K562 (cell line): ENCODE data around the gene CGB3. TPM values are rescaled to one million over a fixed set of nuclear protein-coding genes. Genes with fewer than 3 reads are reported as not detected.

Experiments
- ARID4B ChIP-seq: sonication (generic); formaldehyde crosslinking; IDR thresholded peaks from 2 replicates; pipeline ENCODE4 v1.8.0; 2022; ENCODE audit warnings: mild to moderate bottlenecking, missing genetic modification reagents
- DEAF1 ChIP-seq: fragments of 450-650 bp; formaldehyde crosslinking; IDR thresholded peaks from 2 replicates; pipeline ENCODE4 v1.4.0; 2020; ENCODE audit warnings: mild to moderate bottlenecking, moderate library complexity
- E2F1 ChIP-seq: sonication (generic); formaldehyde crosslinking; IDR thresholded peaks from 2 replicates; pipeline ENCODE4 v1.8.1; 2023; ENCODE audit warnings: mild to moderate bottlenecking, missing genetic modification reagents, moderate library complexity
- FOXK1 ChIP-seq: sonication (generic); formaldehyde crosslinking; IDR thresholded peaks from 2 replicates; pipeline ENCODE4 v1.8.0; 2022; ENCODE audit warnings: missing genetic modification reagents, mild to moderate bottlenecking, borderline replicate concordance
- MBD1 ChIP-seq: fragments of 250-450 bp; sonication (Bioruptor Pico); IDR thresholded peaks from 2 replicates; pipeline ENCODE4 v1.8.0; 2022; ENCODE audit warnings: inconsistent platforms
- POLR2A ChIP-seq: fragments of 450-650 bp; conservative IDR thresholded peaks from 2 replicates; pipeline ENCODE4 v1.6.1; 2016
- STAG1 ChIP-seq: sonication (generic); formaldehyde crosslinking; IDR thresholded peaks from 2 replicates; pipeline ENCODE4 v1.5.0; 2020; ENCODE audit warnings: missing genetic modification reagents, borderline replicate concordance
- ZBTB40 ChIP-seq, 2 experiments: fragments of 450-650 bp in 1 of 2; sonication (generic) in 1 of 2; formaldehyde crosslinking in 1 of 2; IDR thresholded peaks; 2 replicates each; pipeline versions ENCODE4 v1.7.1 to v1.9.0; 2016 to 2022; ENCODE audit warnings: inconsistent platforms in 1 of 2, mild to moderate bottlenecking in 1 of 2, missing genetic modification reagents in 1 of 2
- ZNF76 ChIP-seq: fragments of 250-450 bp; sonication (Bioruptor Pico); IDR thresholded peaks from 2 replicates; pipeline ENCODE4 v1.4.0; 2020; ENCODE audit warnings: mild to moderate bottlenecking, moderate library complexity, borderline replicate concordance
- polyA plus RNA-seq, 8 experiments: library from polyadenylated mRNA; depleted of rRNA in 4 of 8; stranded (reverse) in 5 of 8; unstranded in 3 of 8; fragments of >200 nt; fragmentation: Nextera tagmentation in 2 of 8; fragmentation: Illumina TruSeq in 1 of 8; extraction: Ambion mirVana in 2 of 8; extraction: Trizol in 1 of 8; gene quantifications; 2 replicates each; pipeline versions ENCODE4 v1.2.1 to v1.2.3, GENCODE V29; 2011 to 2014; ENCODE audit warnings: inconsistent platforms in 1 of 8, missing spikeins in 1 of 8
- total RNA-seq, 7 experiments: library from RNA; depleted of rRNA in 6 of 7; stranded (reverse); fragments of >200 nt in 6 of 7; fragmentation: Illumina TruSeq in 2 of 7; extraction: Trizol in 2 of 7; gene quantifications; 2 replicates each; pipeline versions ENCODE4 v1.2.1 to v1.2.3, GENCODE V29; 2011 to 2021; ENCODE audit warnings: low replicate concordance in 1 of 7

Gene CGB3
- total and polyA plus RNA-seq, 9 of the 15 experiments (the other 6 are each of a cell fraction or from before 2014, with no cell fraction given), result not detected

- TF ChIP-seq E2F1 (CRISPR knock-in tag) (no peak), ZNF76 (CRISPR knock-in tag) (no peak), ZBTB40 (IDR thresholded peaks at IDR 0.05) (no peak), ZBTB40 (CRISPR knock-in tag; IDR thresholded peaks at IDR 0.05) (no peak), MBD1 (CRISPR knock-in tag) (no peak), ARID4B (CRISPR knock-in tag) (no peak), STAG1 (CRISPR knock-in tag) (no peak), DEAF1 (CRISPR knock-in tag) (no peak), POLR2A (no peak), FOXK1 (CRISPR knock-in tag) (no peak)
These were observed 30.1 kb downstream of the CGB3 start (continued) for GRCh38 chr19:48994035-48994386.
